ENCODE data around the gene NDFIP1. TPM values are rescaled to one million over a fixed set of nuclear protein-coding genes. Genes with fewer than 3 reads are reported as not detected.

Gene NDFIP1
- total RNA-seq, 4 donors from 2014 or later = 60.4 to 73.6 (median 64.6) TPM

GRCh38 chr5:142141463-142141862 lies 32.9 kb downstream of the NDFIP1 start:
- no peak for DNase-seq (ENCODE audit: low spot score)
- TF ChIP-seq CTCF (IDR thresholded peaks at IDR 0.05) = no peak
- ATAC-seq (ENCODE audit: low FRiP score) = no peak

- ATAC-seq (ENCODE audit: low FRiP score) (no peak), DNase-seq (ENCODE audit: low spot score) (no peak)
- TF ChIP-seq CTCF (IDR thresholded peaks at IDR 0.05) = no peak
Observed at GRCh38 chr5:142143878-142144277, 35.3 kb downstream of the NDFIP1 start.

- no peak for TF ChIP-seq CTCF (IDR thresholded peaks at IDR 0.05)
- peak; percentile 68 for DNase-seq (ENCODE audit: low spot score)
- ATAC-seq (ENCODE audit: low FRiP score) = peak; percentile 86
Observed at GRCh38 chr5:142145106-142145900, 36.7 kb downstream of the NDFIP1 start.

- TF ChIP-seq CTCF (IDR thresholded peaks at IDR 0.05) = no peak
- DNase-seq (ENCODE audit: low spot score) = no peak
- no peak for ATAC-seq (ENCODE audit: low FRiP score)
Observed at GRCh38 chr5:142149363-142149762, 40.8 kb downstream of the NDFIP1 start.

- no peak for TF ChIP-seq CTCF (IDR thresholded peaks at IDR 0.05)
- ATAC-seq (ENCODE audit: low FRiP score) (no peak), DNase-seq (ENCODE audit: low spot score) (no peak)
Observed at GRCh38 chr5:142150431-142150830, 41.9 kb downstream of the NDFIP1 start.

- DNase-seq (ENCODE audit: low spot score) = peak; percentile 33
- peak; percentile 73 for ATAC-seq (ENCODE audit: low FRiP score)
- TF ChIP-seq CTCF (IDR thresholded peaks at IDR 0.05) = peak in 2 of 3 donors; percentile 42 to 44
Observed at GRCh38 chr5:142151436-142152383, 43.1 kb downstream of the NDFIP1 start.
